Smooth muscle cell (in vitro differentiated cells): ENCODE data around the gene SLF2. TPM values are rescaled to one million over a fixed set of nuclear protein-coding genes. Genes with fewer than 3 reads are reported as not detected.

Source experiments
- DNase-seq: peaks from one replicate; lab custom pipeline; 2025; ENCODE audit not compliant: unreplicated experiment; lab: John Stamatoyannopoulos, UW
- H2AFZ ChIP-seq: fragments of 200-600 bp; sonication (generic); 2 replicates; pipeline ENCODE4 v1.6.0; 2016; ENCODE audit warnings: antibody characterized with exemption, low read depth, mild to moderate bottlenecking
- H3F3A ChIP-seq: fragments of 200-600 bp; sonication (generic); 2 replicates; pipeline ENCODE4 v1.6.0; 2017; ENCODE audit warnings: antibody characterized with exemption, low read depth
- H3K27ac ChIP-seq: fragments of 200-600 bp; sonication (generic); 2 replicates; pipeline ENCODE4 v1.5.1; 2016; ENCODE audit warnings: low read depth, mild to moderate bottlenecking
- H3K27me3 ChIP-seq: fragments of 200-600 bp; sonication (generic); 2 replicates; pipeline ENCODE4 v1.6.1; 2016; ENCODE audit warnings: low read depth, mild to moderate bottlenecking
- H3K36me3 ChIP-seq: fragments of 200-600 bp; sonication (generic); 2 replicates; pipeline ENCODE4 v1.5.1; 2016; ENCODE audit warnings: low read depth
- H3K4me1 ChIP-seq: fragments of 200-600 bp; sonication (generic); 2 replicates; pipeline ENCODE4 v1.5.1; 2016; ENCODE audit warnings: low read depth
- H3K4me2 ChIP-seq: fragments of 200-600 bp; sonication (generic); 2 replicates; pipeline ENCODE4 v1.6.0; 2016; ENCODE audit warnings: mild to moderate bottlenecking
- H3K4me3 ChIP-seq: fragments of 200-600 bp; sonication (generic); 2 replicates; pipeline ENCODE4 v1.5.1; 2016; ENCODE audit warnings: mild to moderate bottlenecking
- H3K79me2 ChIP-seq: fragments of 200-600 bp; sonication (generic); 2 replicates; pipeline ENCODE4 v1.6.0; 2016; ENCODE audit warnings: low read depth, mild to moderate bottlenecking
- H3K9ac ChIP-seq: fragments of 200-600 bp; sonication (generic); 2 replicates; pipeline ENCODE4 v1.6.0; 2016; ENCODE audit warnings: low read depth
- H3K9me3 ChIP-seq: fragments of 200-600 bp; sonication (generic); replicated peaks from 2 replicates; pipeline ENCODE4 v1.5.1; 2016; ENCODE audit warnings: low read depth
- H4K20me1 ChIP-seq: fragments of 200-600 bp; sonication (generic); 2 replicates; pipeline ENCODE4 v1.6.0; 2016; ENCODE audit warnings: low read depth
- CTCF ChIP-seq: fragments of 200-600 bp; sonication (generic); IDR thresholded peaks from 2 replicates; pipeline ENCODE4 v1.5.1; 2017; ENCODE audit warnings: borderline replicate concordance, mild to moderate bottlenecking, antibody characterized with exemption; ENCODE audit not compliant: insufficient read depth, poor library complexity, severe bottlenecking
- WGBS: methylation state at CpG from one replicate; pipeline ENCODE4 v1.1.7; 2016; ENCODE audit warnings: low lambda C conversion rate; 5-methylcytosine and 5-hydroxymethylcytosine counted together
- polyA plus RNA-seq: library from polyadenylated mRNA; unstranded; fragments of >200 nt; fragmentation: Nextera tagmentation; extraction: Ambion mirVana; gene quantifications from 2 replicates; pipeline ENCODE4 v1.2.1, GENCODE V29; 2016
- total RNA-seq: library from RNA; depleted of rRNA; stranded (reverse); fragments of >200 nt; gene quantifications from 2 replicates; pipeline ENCODE4 v1.2.3, GENCODE V29; 2014

SLF2 gene
- total and polyA plus RNA-seq, 2 experiments from 2014 or later, result 8.1 to 24.9 TPM

GRCh38 chr10:101005361-101005760 is 92.6 kb downstream of the SLF2 start:
- Histone ChIP-seq H3F3A (no peaks in the 10 kb centered on the region), H3K4me3 (no peak overlapping the region), H2AFZ (no peak overlapping the region), H3K4me1 (peaks cover 15% of the 10 kb centered on the region), H3K27ac (no peak overlapping the region), H3K9me3 (no peaks in the 10 kb centered on the region), H3K4me2 (no peak overlapping the region), H3K79me2 (peaks cover 34% of the 10 kb centered on the region), H3K27me3 (no peaks in the 10 kb centered on the region), H3K36me3 (no peaks in the 10 kb centered on the region), H3K9ac (no peak overlapping the region), H4K20me1 (peaks cover 56% of the 10 kb centered on the region)
- 98% methylated on average over 23 of the region's 23 CpGs for WGBS
- no peak for TF ChIP-seq CTCF
- no peak for DNase-seq

DNA sequence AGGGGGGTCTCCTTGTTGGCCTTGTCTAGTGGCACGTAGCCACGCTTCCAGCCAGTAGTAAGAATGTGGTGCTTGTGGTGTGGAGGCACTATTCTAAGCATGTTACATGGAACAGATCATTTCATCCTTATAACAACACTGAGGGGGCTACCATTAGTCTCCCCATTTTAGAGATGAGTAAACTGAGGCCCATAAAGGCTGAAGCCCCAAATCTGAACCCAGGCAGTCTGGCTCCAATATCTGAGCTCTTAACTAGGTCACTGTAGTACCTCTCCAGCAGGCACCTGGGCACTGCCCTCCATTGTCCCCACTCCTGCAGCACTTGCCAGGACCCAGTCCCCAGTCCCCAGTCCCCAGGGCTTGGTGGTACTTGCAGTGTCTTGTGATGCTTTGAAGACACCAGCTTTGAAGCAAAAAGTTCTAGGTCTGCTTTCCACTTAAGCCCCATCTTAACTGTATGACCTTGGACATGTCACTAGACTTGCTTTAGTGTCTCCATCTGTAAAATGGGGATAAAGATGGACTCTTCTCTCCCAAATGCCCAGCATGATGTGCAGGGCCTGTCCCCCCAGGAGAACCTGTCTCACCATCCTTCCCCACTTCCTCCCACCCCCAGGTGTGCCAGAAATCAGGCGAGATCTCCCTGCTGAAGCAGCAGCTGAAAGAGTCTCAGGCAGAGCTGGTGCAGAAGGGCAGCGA is 93.3 kb downstream of the SLF2 start:
- H3K79me2 ChIP-seq, result peaks cover 27% of the 10 kb centered on the region
- H3K4me3 ChIP-seq, result no peak overlapping the region
- no peak overlapping the region for H2AFZ ChIP-seq
- peaks cover 56% of the 10 kb centered on the region for H4K20me1 ChIP-seq
- H3K36me3 ChIP-seq, result no peaks in the 10 kb centered on the region
- H3F3A ChIP-seq, result no peaks in the 10 kb centered on the region
- 92% methylated on average over 4 of the region's 4 CpGs for WGBS
- no peak overlapping the region for H3K9ac ChIP-seq
- no peaks in the 10 kb centered on the region for H3K27me3 ChIP-seq
- H3K4me2 ChIP-seq, result no peak overlapping the region
- no peak overlapping the region for H3K27ac ChIP-seq
- no peak for TF ChIP-seq CTCF
- peaks cover 10% of the 10 kb centered on the region for H3K4me1 ChIP-seq
- no peaks in the 10 kb centered on the region for H3K9me3 ChIP-seq
- no peak for DNase-seq

DNA sequence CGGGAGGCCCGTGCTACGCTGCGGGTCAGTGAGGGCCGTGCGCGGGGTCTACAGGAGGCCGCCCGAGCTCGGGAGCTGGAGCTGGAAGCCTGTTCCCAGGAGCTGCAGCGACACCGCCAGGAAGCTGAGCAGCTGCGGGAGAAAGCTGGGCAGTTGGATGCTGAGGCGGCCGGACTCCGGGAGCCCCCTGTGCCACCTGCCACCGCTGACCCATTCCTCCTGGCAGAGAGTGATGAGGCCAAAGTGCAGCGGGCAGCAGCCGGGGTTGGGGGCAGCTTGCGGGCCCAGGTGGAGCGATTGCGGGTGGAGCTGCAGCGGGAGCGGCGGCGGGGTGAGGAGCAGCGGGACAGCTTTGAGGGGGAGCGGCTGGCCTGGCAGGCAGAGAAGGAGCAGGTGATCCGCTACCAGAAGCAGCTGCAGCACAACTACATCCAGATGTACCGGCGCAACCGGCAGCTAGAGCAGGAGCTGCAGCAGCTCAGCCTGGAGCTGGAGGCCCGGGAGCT is 93.9 kb downstream of the SLF2 start:
- Histone ChIP-seq H3K9ac (no peak overlapping the region), H3K9me3 (no peaks in the 10 kb centered on the region), H3K79me2 (peaks cover 21% of the 10 kb centered on the region), H4K20me1 (peaks cover 53% of the 10 kb centered on the region), H3K4me3 (no peak overlapping the region), H3K36me3 (no peaks in the 10 kb centered on the region), H3K4me2 (no peak overlapping the region), H3F3A (no peaks in the 10 kb centered on the region), H3K4me1 (peaks cover 3% of the 10 kb centered on the region), H3K27me3 (no peaks in the 10 kb centered on the region), H3K27ac (no peak overlapping the region), H2AFZ (no peak overlapping the region)
- no peak for TF ChIP-seq CTCF
- no peak for DNase-seq
- WGBS, result 97% methylated on average over 21 of the region's 33 CpGs
